ENCODE data around the gene ELF5.

- TF ChIP-seq, protein P1, sequence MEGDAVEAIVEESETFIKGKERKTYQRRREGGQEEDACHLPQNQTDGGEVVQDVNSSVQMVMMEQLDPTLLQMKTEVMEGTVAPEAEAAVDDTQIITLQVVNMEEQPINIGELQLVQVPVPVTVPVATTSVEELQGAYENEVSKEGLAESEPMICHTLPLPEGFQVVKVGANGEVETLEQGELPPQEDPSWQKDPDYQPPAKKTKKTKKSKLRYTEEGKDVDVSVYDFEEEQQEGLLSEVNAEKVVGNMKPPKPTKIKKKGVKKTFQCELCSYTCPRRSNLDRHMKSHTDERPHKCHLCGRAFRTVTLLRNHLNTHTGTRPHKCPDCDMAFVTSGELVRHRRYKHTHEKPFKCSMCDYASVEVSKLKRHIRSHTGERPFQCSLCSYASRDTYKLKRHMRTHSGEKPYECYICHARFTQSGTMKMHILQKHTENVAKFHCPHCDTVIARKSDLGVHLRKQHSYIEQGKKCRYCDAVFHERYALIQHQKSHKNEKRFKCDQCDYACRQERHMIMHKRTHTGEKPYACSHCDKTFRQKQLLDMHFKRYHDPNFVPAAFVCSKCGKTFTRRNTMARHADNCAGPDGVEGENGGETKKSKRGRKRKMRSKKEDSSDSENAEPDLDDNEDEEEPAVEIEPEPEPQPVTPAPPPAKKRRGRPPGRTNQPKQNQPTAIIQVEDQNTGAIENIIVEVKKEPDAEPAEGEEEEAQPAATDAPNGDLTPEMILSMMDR (IDR thresholded peaks at IDR 0.05; ENCODE audit: poor library complexity, severe bottlenecking), result peak; percentile 67
- TF ChIP-seq TAF1 (IDR thresholded peaks at IDR 0.05; ENCODE audit: low read depth) (no peak), REST (IDR thresholded peaks at IDR 0.05; ENCODE audit: borderline replicate concordance) (no peak), SMC3 (conservative IDR thresholded peaks at IDR 0.05; ENCODE audit: poor library complexity) (peak; percentile 61)
Observed at GRCh38 chr11:34492806-34493414, 20.7 kb downstream of the ELF5 start.

Measured in neural cell (in vitro differentiated cells).